Measurements from ENCODE around the gene ARMC3. TPM values are rescaled to one million over a fixed set of nuclear protein-coding genes. Genes with fewer than 3 reads are reported as not detected.
"Not testable (repeated sequence)": the region's sequence is repeated elsewhere in the genome, so short reads cannot be mapped to it uniquely, and the experiment has no call there.

ARMC3 gene
- total RNA-seq, 1 experiment from 2014 or later = 0.28 TPM

GRCh38 chr10:23064813-23065114 is 136.9 kb downstream of the ARMC3 start:
- H3K4me3 Mint-ChIP-seq; ATAC-seq; H3K27me3 Mint-ChIP-seq (ENCODE audit: low read depth); DNase-seq (ENCODE audit: low spot score); H3K27ac Mint-ChIP-seq; POLR2A ChIA-PET; CTCF ChIA-PET: not testable (repeated sequence)
- peaks cover 11% of the 10 kb centered on the region for H3K9me3 Mint-ChIP-seq
- peaks cover 13% of the 10 kb centered on the region for H3K36me3 Mint-ChIP-seq
- peaks cover 34% of the 10 kb centered on the region for H3K4me1 Mint-ChIP-seq

- H3K9me3 Mint-ChIP-seq = peaks cover 5% of the 10 kb centered on the region; the same call in 1 of the 2 replicates
These were observed 137.5 kb downstream of the ARMC3 start for GRCh38 chr10:23065181-23065948.

GRCh38 chr10:23067337-23067736 is 139.5 kb downstream of the ARMC3 start:
- H3K9me3 Mint-ChIP-seq = no peaks in the 10 kb centered on the region

More at GRCh38 chr10:23065181-23065948, 137.5 kb downstream of the ARMC3 start:
- no peak for ATAC-seq
- Mint-ChIP-seq H3K27ac (no peak overlapping the region), H3K4me3 (no peak overlapping the region), H3K4me1 (peaks cover 28% of the 10 kb centered on the region), H3K27me3 (ENCODE audit: low read depth) (no peaks in the 10 kb centered on the region; the same call in 1 of the 2 replicates), H3K36me3 (peaks cover 7% of the 10 kb centered on the region)
- TF ChIP-seq CREM (CRISPR knock-in tag; IDR thresholded peaks at IDR 0.05) = no peak
- no peak for TF ChIP-seq ZNF121 (CRISPR knock-in tag; IDR thresholded peaks at IDR 0.05)
- no peak for TF ChIP-seq ZNF317 (CRISPR knock-in tag; IDR thresholded peaks at IDR 0.05; ENCODE audit: borderline replicate concordance, low read depth)
- no peak for TF ChIP-seq AR (CRISPR knock-in tag; IDR thresholded peaks at IDR 0.05)
- TF ChIP-seq ZNF396 (CRISPR knock-in tag; IDR thresholded peaks at IDR 0.05; ENCODE audit: borderline replicate concordance) = no peak
- TF ChIP-seq FOXK1 (CRISPR knock-in tag; IDR thresholded peaks at IDR 0.05) = no peak
- TF ChIP-seq NR1H2 (CRISPR knock-in tag; IDR thresholded peaks at IDR 0.05) = no peak
- no peak for TF ChIP-seq ZNF232 (CRISPR knock-in tag; IDR thresholded peaks at IDR 0.05)
- CTCF ChIA-PET = no interaction called here
- DNase-seq (ENCODE audit: low spot score) = no peak
- POLR2A ChIA-PET = no interaction called here

GRCh38 chr10:23067939-23068775 is 140.3 kb downstream of the ARMC3 start:
- ChIA-PET POLR2A (no interaction called here), CTCF (no interaction called here)
- ATAC-seq = peak; percentile 92
- Mint-ChIP-seq H3K27ac (no peak overlapping the region), H3K4me1 (peaks cover 9% of the 10 kb centered on the region), H3K36me3 (no peaks in the 10 kb centered on the region), H3K4me3 (no peak overlapping the region), H3K9me3 (no peaks in the 10 kb centered on the region), H3K27me3 (ENCODE audit: low read depth) (no peaks in the 10 kb centered on the region; the same call in 1 of the 2 replicates)
- TF ChIP-seq CBFB (CRISPR knock-in tag; IDR thresholded peaks at IDR 0.05; ENCODE audit: low read depth) (no peak), CTCF (IDR thresholded peaks at IDR 0.05) (peak; percentile 89)
- peak; percentile 76 for DNase-seq (ENCODE audit: low spot score)

More at GRCh38 chr10:23067337-23067736, 139.5 kb downstream of the ARMC3 start:
- no peaks in the 10 kb centered on the region; the same call in 1 of the 2 replicates for H3K27me3 Mint-ChIP-seq (ENCODE audit: low read depth)
- H3K36me3 Mint-ChIP-seq = no peaks in the 10 kb centered on the region
- H3K4me1 Mint-ChIP-seq = peaks cover 12% of the 10 kb centered on the region
- ChIA-PET CTCF (no interaction called here), POLR2A (no interaction called here)
- no peak overlapping the region for H3K27ac Mint-ChIP-seq
- TF ChIP-seq ZNF121 (CRISPR knock-in tag; IDR thresholded peaks at IDR 0.05) (peak; percentile 58; the same call in 1 of the 2 replicates), ETV6 (CRISPR knock-in tag; IDR thresholded peaks at IDR 0.05) (no peak), PREB (CRISPR knock-in tag; IDR thresholded peaks at IDR 0.05; ENCODE audit: borderline replicate concordance) (no peak)
- DNase-seq (ENCODE audit: low spot score) (no peak), ATAC-seq (no peak)
- no peak overlapping the region for H3K4me3 Mint-ChIP-seq
